K562 (cell line): Measurements from ENCODE around the gene NEDD8. TPM values are rescaled to one million over a fixed set of nuclear protein-coding genes. Genes with fewer than 3 reads are reported as not detected.

Experiments
- ATAC-seq: fragments of 200-7000 bp; cut with Tn5 transposase; 3 replicates; pipeline ENCODE4 v1.9.1; 2020; ENCODE audit warnings: moderate library complexity
- BruUV-seq: library from RNA; stranded (reverse); fragments of 400-500 nt; replicated peaks from 2 replicates; lab custom pipeline; 2021; lab: Mats Ljungman, UMichigan
- CTCF ChIA-PET: fragments of 300-600 bp; formaldehyde crosslinking; extraction: SDS; loops from one replicate; lab custom pipeline; 2021; ENCODE audit warnings: low intra/inter-chr PET ratio; lab: Yijun Ruan, JAX
- POLR2A ChIA-PET: fragments of 300-600, 350-650 bp; sonication (Branson Sonifier 250); formaldehyde crosslinking; extraction: SDS; loops from one replicate; lab custom pipeline; 2021; ENCODE audit warnings: antibody characterized with exemption, inconsistent platforms; lab: Yijun Ruan, JAX
- DNase-seq, 4 experiments: peaks; one replicate each; pipeline versions ENCODE4 v3.0.0 to v3.0.0-alpha.2; 2011 to 2018; ENCODE audit warnings: low spot score in 3 of 4, mixed read lengths in 3 of 4; ENCODE audit errors: extremely low read depth in 1 of 4
- FAIRE-seq: peaks from 2 replicates; lab custom pipeline; 2011; peaks lifted over from hg19 to GRCh38; lab: Jason Lieb, UNC
- H2AFZ ChIP-seq: 2 replicates; pipeline ENCODE4 v1.6.0; 2011; ENCODE audit warnings: low read depth, low read length, control low read depth, inconsistent platforms
- H3K27ac ChIP-seq: fragments of 200-600 bp; 3 replicates; pipeline ENCODE4 v1.8.0; 2011; ENCODE audit warnings: low read depth, mild to moderate bottlenecking, control low read depth, inconsistent platforms, low read length, moderate library complexity, mixed read lengths; ENCODE audit errors: extremely low read depth
- H3K27me3 ChIP-seq, 2 experiments: fragments of 300-600 bp in 1 of 2; 2 replicates in 1 of 2; 3 replicates in 1 of 2; pipeline versions ENCODE4 v1.6.0 to v1.8.0; 2011; ENCODE audit warnings: inconsistent platforms in 2 of 2, low read length in 2 of 2, mild to moderate bottlenecking in 1 of 2, mixed read lengths in 1 of 2, moderate library complexity in 1 of 2; ENCODE audit not compliant: control insufficient read depth in 2 of 2, insufficient read depth in 2 of 2
- H3K36me3 ChIP-seq: fragments of 300-600 bp; 3 replicates; pipeline ENCODE4 v1.8.0; 2011; ENCODE audit warnings: mild to moderate bottlenecking, low read length, inconsistent platforms; ENCODE audit not compliant: control insufficient read depth, insufficient read depth
- H3K4me1 ChIP-seq, 2 experiments: fragments of 200-600 bp in 1 of 2; replicated peaks in 1 of 2; 2 replicates in 1 of 2; 3 replicates in 1 of 2; pipeline versions ENCODE4 v1.5.1 to v1.8.0; 2011; ENCODE audit warnings: inconsistent platforms in 2 of 2, low read length in 2 of 2, mild to moderate bottlenecking in 1 of 2, mixed read lengths in 1 of 2, moderate library complexity in 1 of 2; ENCODE audit not compliant: control insufficient read depth in 2 of 2, insufficient read depth in 2 of 2
- H3K4me2 ChIP-seq: 2 replicates; pipeline ENCODE4 v1.6.1; 2011; ENCODE audit warnings: low read length, control low read depth, inconsistent platforms, mixed read lengths; ENCODE audit not compliant: insufficient read depth
- H3K4me3 ChIP-seq: fragments of 200-600 bp; sonication (generic), shearing (Covaris generic); 2 replicates; pipeline ENCODE4 v1.5.1; 2016; ENCODE audit warnings: control low read depth, inconsistent platforms
- H3K79me2 ChIP-seq: fragments of 200-600 bp; 3 replicates; pipeline ENCODE4 v1.8.0; 2011; ENCODE audit warnings: low read length, inconsistent platforms; ENCODE audit not compliant: control insufficient read depth, insufficient read depth
- H3K9ac ChIP-seq, 2 experiments: 2 replicates each; pipeline versions ENCODE4 v1.6.0 to v1.6.1; 2011; ENCODE audit warnings: low read depth in 2 of 2, low read length in 2 of 2, control low read depth in 1 of 2, inconsistent platforms in 1 of 2, mild to moderate bottlenecking in 1 of 2, mixed read lengths in 1 of 2; ENCODE audit not compliant: insufficient read depth in 1 of 2
- H3K9me1 ChIP-seq: one replicate; pipeline ENCODE4 v1.6.0; 2011; ENCODE audit warnings: inconsistent platforms, mild to moderate bottlenecking, low read length, moderate library complexity; ENCODE audit not compliant: control insufficient read depth, insufficient read depth
- H3K9me3 ChIP-seq: replicated peaks from 2 replicates; pipeline ENCODE4 v1.5.1; 2011; ENCODE audit warnings: low read depth, low read length, inconsistent platforms; ENCODE audit not compliant: control insufficient read depth, insufficient read depth
- H4K20me1 ChIP-seq: replicated peaks from 2 replicates; pipeline ENCODE4 v1.6.1; 2011; ENCODE audit warnings: low read length, inconsistent platforms, mixed read lengths; ENCODE audit not compliant: control insufficient read depth, insufficient read depth
- GATA2 ChIP-seq: sonication (generic); formaldehyde crosslinking; IDR thresholded peaks from 2 replicates; pipeline ENCODE4 v1.4.0; 2020; ENCODE audit warnings: mild to moderate bottlenecking, missing genetic modification reagents
- PATZ1 ChIP-seq: fragments of 250-450 bp; sonication (Bioruptor Pico); IDR thresholded peaks from 2 replicates; pipeline ENCODE4 v1.5.0; 2020; ENCODE audit warnings: mild to moderate bottlenecking, borderline replicate concordance
- POLR2G ChIP-seq: fragments of 200-400 bp; formaldehyde crosslinking; IDR thresholded peaks from 2 replicates; pipeline ENCODE4 v1.6.1; 2017; ENCODE audit warnings: low read depth, mild to moderate bottlenecking, antibody characterized with exemption, low read length, moderate library complexity
- RBFOX2 ChIP-seq: fragments of 200-400 bp; formaldehyde crosslinking; IDR thresholded peaks from 2 replicates; pipeline ENCODE4 v1.6.1; 2017; ENCODE audit warnings: low read depth, mild to moderate bottlenecking, low read length, moderate library complexity
- TCF3 ChIP-seq: sonication (generic); formaldehyde crosslinking; IDR thresholded peaks from 2 replicates; pipeline ENCODE4 v1.4.0; 2020; ENCODE audit warnings: mild to moderate bottlenecking, missing genetic modification reagents
- TEAD2 ChIP-seq: fragments of 450-650 bp; IDR thresholded peaks from 2 replicates; pipeline ENCODE4 v1.6.1; 2016; ENCODE audit warnings: missing genetic modification characterization, control low read depth, missing compliant biosample characterization
- YBX1 ChIP-seq: fragments of 450-650 bp; IDR thresholded peaks from 2 replicates; pipeline ENCODE4 v1.7.1; 2016; ENCODE audit warnings: mild to moderate bottlenecking
- ZNF717 ChIP-seq: fragments of 250-450 bp; sonication (Bioruptor Pico); IDR thresholded peaks from 2 replicates; pipeline ENCODE4 v1.5.0; 2021
- WGBS: fragments of 100-300 bp; shearing (Covaris generic); methylation state at CpG from one replicate; pipeline ENCODE4 v1.1.6; 2016; ENCODE audit warnings: low coverage, mixed read lengths; ENCODE audit not compliant: insufficient coverage; ENCODE audit errors: missing lambda C conversion rate; 5-methylcytosine and 5-hydroxymethylcytosine counted together
- in situ Hi-C: fragments of 300-500 bp; cut with MboI; formaldehyde crosslinking; loops from 4 replicates; pipeline ENCODE4 v1.15.0; 2018; ENCODE audit warnings: inconsistent platforms, mixed read lengths
- intact Hi-C: fragments of 100-400 bp; cut with micrococcal nuclease; formaldehyde crosslinking; loops from 2 replicates; pipeline ENCODE4 v1.14.2; 2022
- polyA plus RNA-seq, 8 experiments: library from polyadenylated mRNA; depleted of rRNA in 4 of 8; stranded (reverse) in 5 of 8; unstranded in 3 of 8; fragments of >200 nt; fragmentation: Nextera tagmentation in 2 of 8; fragmentation: Illumina TruSeq in 1 of 8; extraction: Ambion mirVana in 2 of 8; extraction: Trizol in 1 of 8; gene quantifications; 2 replicates each; pipeline versions ENCODE4 v1.2.1 to v1.2.3, GENCODE V29; 2011 to 2014; ENCODE audit warnings: inconsistent platforms in 1 of 8, missing spikeins in 1 of 8
- total RNA-seq, 7 experiments: library from RNA; depleted of rRNA in 6 of 7; stranded (reverse); fragments of >200 nt in 6 of 7; fragmentation: Illumina TruSeq in 2 of 7; extraction: Trizol in 2 of 7; gene quantifications; 2 replicates each; pipeline versions ENCODE4 v1.2.1 to v1.2.3, GENCODE V29; 2011 to 2021; ENCODE audit warnings: low replicate concordance in 1 of 7
- TF ChIP-seq, protein P1 (sequence below): fragments of 450-650 bp; IDR thresholded peaks from 2 replicates; pipeline ENCODE4 v1.6.1; 2016

NEDD8 gene
- total and polyA plus RNA-seq, 9 of the 15 experiments (the other 6 are each of a cell fraction or from before 2014, with no cell fraction given): 142 to 691 (median 260) TPM

- H3K27me3 ChIP-seq: no peaks in the 10 kb centered on the region
- no peak for FAIRE-seq
- DNase-seq: no peak
- peaks cover 12% of the 10 kb centered on the region for H3K79me2 ChIP-seq
- intact Hi-C loops: no loop called here
- H3K27ac ChIP-seq: no peak overlapping the region
- peaks cover 94% of the 10 kb centered on the region; the same call in 2 of the 3 replicates for H3K36me3 ChIP-seq
- H3K4me1 ChIP-seq: peaks cover 0 to 12% of the 10 kb centered on the region in 2 experiments; a peak in 3 of 5 replicates
- H3K9ac ChIP-seq: no peak overlapping the region
- WGBS: 93% methylated on average over 5 of the region's 15 CpGs
- no peak overlapping the region for H3K4me3 ChIP-seq
- H2AFZ ChIP-seq: no peak overlapping the region
- H3K4me2 ChIP-seq: no peak overlapping the region
- H3K9me3 ChIP-seq: no peaks in the 10 kb centered on the region
- ChIA-PET CTCF (no interaction called here), POLR2A (no interaction called here)
- peaks cover 2% of the 10 kb centered on the region for H3K9me1 ChIP-seq
- in situ Hi-C loops: no loop called here
- BruUV-seq: no TSS peak
- peak; percentile 60 for TF ChIP-seq POLR2G
- TF ChIP-seq, protein P1, sequence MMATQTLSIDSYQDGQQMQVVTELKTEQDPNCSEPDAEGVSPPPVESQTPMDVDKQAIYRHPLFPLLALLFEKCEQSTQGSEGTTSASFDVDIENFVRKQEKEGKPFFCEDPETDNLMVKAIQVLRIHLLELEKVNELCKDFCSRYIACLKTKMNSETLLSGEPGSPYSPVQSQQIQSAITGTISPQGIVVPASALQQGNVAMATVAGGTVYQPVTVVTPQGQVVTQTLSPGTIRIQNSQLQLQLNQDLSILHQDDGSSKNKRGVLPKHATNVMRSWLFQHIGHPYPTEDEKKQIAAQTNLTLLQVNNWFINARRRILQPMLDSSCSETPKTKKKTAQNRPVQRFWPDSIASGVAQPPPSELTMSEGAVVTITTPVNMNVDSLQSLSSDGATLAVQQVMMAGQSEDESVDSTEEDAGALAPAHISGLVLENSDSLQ: no peak
- no peak for TF ChIP-seq ZNF717
- TF ChIP-seq TCF3 (CRISPR knock-in tag): no peak
- TF ChIP-seq PATZ1 (CRISPR knock-in tag): no peak
- TF ChIP-seq TEAD2 (tag): no peak
- TF ChIP-seq GATA2 (CRISPR knock-in tag): no peak
- TF ChIP-seq YBX1: no peak
- TF ChIP-seq RBFOX2: peak; percentile 42
- no peak for ATAC-seq
- peaks cover 6% of the 10 kb centered on the region; the same call in 1 of the 2 replicates for H4K20me1 ChIP-seq
Measured at GRCh38 chr14:24183014-24183481, 49.1 kb downstream of the NEDD8 start.
